ENCODE results near the gene MAST4. TPM values are rescaled to one million over a fixed set of nuclear protein-coding genes. Genes with fewer than 3 reads are reported as not detected.
A peak's percentile ranks its signal among the peaks of the same experiment; 100 is the strongest.

The MAST4 gene
- total and polyA plus RNA-seq, 2 donors (not counting 1 experiment from before 2014, with no cell fraction given) = 2.5 to 57.1 TPM

- ATAC-seq (ENCODE audit: low read depth) = no peak
- POLR2A ChIA-PET = no interaction called here
- 88% methylated on average over 1 of the region's 6 CpGs for WGBS (ENCODE audit: insufficient coverage)
These were observed 214.0 kb downstream of the MAST4 start for GRCh38 chr5:66810151-66810550.

GRCh38 chr5:66810848-66811261 lies 214.7 kb downstream of the MAST4 start:
- ChIA-PET POLR2A (no interaction called here), CTCF (interaction anchor here (1.0 kb wide), 1 partner anchor 9 kb away, joined by 3 read pairs; no protein-coding TSS in a partner anchor)
- Mint-ChIP-seq H3K4me1 (peaks cover 23% of the 10 kb centered on the region), H3K27me3 (peaks cover 10% of the 10 kb centered on the region), H3K27ac (no peak overlapping the region), H3K9me3 (ENCODE audit: insufficient read depth) (no peaks in the 10 kb centered on the region), H3K4me3 (no peak overlapping the region)
- no peak overlapping the region for H3K4me2 ChIP-seq (replicated peaks; ENCODE audit: low read depth, low read length, poor library complexity, severe bottlenecking)
- H3K27me3 ChIP-seq (replicated peaks in 1 of 4; ENCODE audit: control extremely low read depth in 1 of 4, control insufficient read depth in 3 of 4, insufficient read depth in 4 of 4, low read length in 3 of 4) = peaks cover 0 to 6% (median 0%) of the 10 kb centered on the region in 4 experiments
- no peaks in the 10 kb centered on the region for H3K36me3 ChIP-seq (replicated peaks in 1 of 2; ENCODE audit: control extremely low read depth in 1 of 2, control insufficient read depth in 1 of 2, extremely low read depth in 1 of 2, insufficient read depth in 2 of 2, low read length in 1 of 2)
- H3K9me3 ChIP-seq (ENCODE audit: control extremely low read depth in 1 of 3, control insufficient read depth in 2 of 3, insufficient read depth in 1 of 3, low read length in 2 of 3) = no peaks in the 10 kb centered on the region
- TF ChIP-seq CTCF (IDR thresholded peaks at IDR 0.05) = no peak
- no peak for TF ChIP-seq EZH2 (IDR thresholded peaks at IDR 0.05; ENCODE audit: borderline replicate concordance, insufficient read depth, low read depth, low read length, poor library complexity, severe bottlenecking)
- H3K9ac ChIP-seq (ENCODE audit: low read length) = no peak overlapping the region
- H3K4me3 ChIP-seq (ENCODE audit: control extremely low read depth in 1 of 5, extremely low read depth in 1 of 5, insufficient read depth in 1 of 5, low read depth in 2 of 5, low read length in 4 of 5) = no peak overlapping the region
- H3K79me2 ChIP-seq (ENCODE audit: control insufficient read depth, insufficient read depth, low read length) = no peaks in the 10 kb centered on the region
- peaks cover 0 to 7% of the 10 kb centered on the region in 2 donors for H3K4me1 ChIP-seq (ENCODE audit: control insufficient read depth in 2 of 2, insufficient read depth in 2 of 2, low read length in 2 of 2)
- ATAC-seq (ENCODE audit: low read depth) (peak; percentile 17), DNase-seq (peak; percentile 6)
- intact Hi-C loops (cut with micrococcal nuclease) = no loop called here
- no peak overlapping the region for H3K27ac ChIP-seq (ENCODE audit: low read length in 2 of 2)
- no peak overlapping the region for H2AFZ ChIP-seq (ENCODE audit: insufficient read depth, low read depth, low read length, poor library complexity, severe bottlenecking)
- H4K20me1 ChIP-seq (ENCODE audit: control insufficient read depth, insufficient read depth, low read length, poor library complexity, severe bottlenecking) = no peaks in the 10 kb centered on the region
- WGBS (ENCODE audit: insufficient coverage) = 47% methylated on average over 4 of the region's 6 CpGs

More at GRCh38 chr5:66810151-66810550, 214.0 kb downstream of the MAST4 start:
- H3K4me1 Mint-ChIP-seq = peaks cover 23% of the 10 kb centered on the region
- no peak overlapping the region for H3K4me3 Mint-ChIP-seq
- H3K9ac ChIP-seq (ENCODE audit: low read length) = no peak overlapping the region
- no peaks in the 10 kb centered on the region for H3K9me3 ChIP-seq (ENCODE audit: control extremely low read depth in 1 of 3, control insufficient read depth in 2 of 3, insufficient read depth in 1 of 3, low read length in 2 of 3)
- H3K79me2 ChIP-seq (ENCODE audit: control insufficient read depth, insufficient read depth, low read length) = no peaks in the 10 kb centered on the region
- no peak overlapping the region for H3K27ac ChIP-seq (ENCODE audit: low read length in 2 of 2)
- CTCF ChIA-PET = no interaction called here
- H3K9me3 Mint-ChIP-seq (ENCODE audit: insufficient read depth) = no peaks in the 10 kb centered on the region
- no peak for TF ChIP-seq CTCF (IDR thresholded peaks at IDR 0.05)
- no peak for TF ChIP-seq EZH2 (IDR thresholded peaks at IDR 0.05; ENCODE audit: borderline replicate concordance, insufficient read depth, low read depth, low read length, poor library complexity, severe bottlenecking)
- no peak overlapping the region for H2AFZ ChIP-seq (ENCODE audit: insufficient read depth, low read depth, low read length, poor library complexity, severe bottlenecking)
- H3K27ac Mint-ChIP-seq = no peak overlapping the region
- H3K4me3 ChIP-seq (ENCODE audit: control extremely low read depth in 1 of 5, extremely low read depth in 1 of 5, insufficient read depth in 1 of 5, low read depth in 2 of 5, low read length in 4 of 5) = no peak overlapping the region
- peaks cover 10% of the 10 kb centered on the region for H3K27me3 Mint-ChIP-seq
- H4K20me1 ChIP-seq (ENCODE audit: control insufficient read depth, insufficient read depth, low read length, poor library complexity, severe bottlenecking) = no peaks in the 10 kb centered on the region
- no peak overlapping the region for H3K4me2 ChIP-seq (replicated peaks; ENCODE audit: low read depth, low read length, poor library complexity, severe bottlenecking)
- intact Hi-C loops (cut with micrococcal nuclease) = no loop called here
- H3K4me1 ChIP-seq (ENCODE audit: control insufficient read depth in 2 of 2, insufficient read depth in 2 of 2, low read length in 2 of 2) = peaks cover 0 to 7% of the 10 kb centered on the region in 2 donors
- no peak for DNase-seq
- H3K27me3 ChIP-seq (replicated peaks in 1 of 4; ENCODE audit: control extremely low read depth in 1 of 4, control insufficient read depth in 3 of 4, insufficient read depth in 4 of 4, low read length in 3 of 4) = peaks cover 0 to 6% (median 0%) of the 10 kb centered on the region in 4 experiments
- no peaks in the 10 kb centered on the region for H3K36me3 ChIP-seq (replicated peaks in 1 of 2; ENCODE audit: control extremely low read depth in 1 of 2, control insufficient read depth in 1 of 2, extremely low read depth in 1 of 2, insufficient read depth in 2 of 2, low read length in 1 of 2)

Data from B cell (primary cell).